Gastrocnemius medialis (tissue), 4 donors: Measurements from ENCODE around the gene NID1. TPM values are rescaled to one million over a fixed set of nuclear protein-coding genes. Genes with fewer than 3 reads are reported as not detected.

Experiments used
- ATAC-seq, 2 donors: fragments of 150-250 bp; one replicate each; pipeline ENCODE4 v1.9.1; 2016
- DNase-seq, 2 donors: peaks; one replicate each; pipeline ENCODE4 v3.0.0-alpha.2; 2019
- H3K27ac ChIP-seq, 4 donors: fragments of 200-600 bp; sonication (generic); 1 replicate in 1 of 4; 2 replicates in 3 of 4; pipeline ENCODE4 v1.5.1; 2016 to 2018; ENCODE audit warnings: mild to moderate bottlenecking in 2 of 4, moderate library complexity in 1 of 4
- H3K27me3 ChIP-seq, 3 donors: fragments of 200-600 bp; sonication (generic) in 2 of 3; 1 replicate in 1 of 3; 2 replicates in 2 of 3; pipeline versions ENCODE4 v1.5.1 to v1.6.0; 2016 to 2019; ENCODE audit warnings: mild to moderate bottlenecking in 1 of 3, moderate library complexity in 1 of 3
- H3K36me3 ChIP-seq, 2 donors: fragments of 200-600 bp; sonication (generic) in 1 of 2; one replicate each; pipeline ENCODE4 v1.5.1; 2017 to 2018
- H3K4me1 ChIP-seq, 2 donors: fragments of 200-600 bp; sonication (generic) in 1 of 2; one replicate each; pipeline ENCODE4 v1.5.1; 2016 to 2017; ENCODE audit warnings: mild to moderate bottlenecking in 2 of 2
- H3K4me3 ChIP-seq, 4 donors: fragments of 200-600 bp; sonication (generic) in 3 of 4; 1 replicate in 1 of 4; 2 replicates in 3 of 4; pipeline ENCODE4 v1.5.1; 2016 to 2019; ENCODE audit warnings: mild to moderate bottlenecking in 2 of 4
- H3K9me3 ChIP-seq, 3 donors: fragments of 200-600 bp; sonication (generic) in 2 of 3; 1 replicate in 1 of 3; 2 replicates in 2 of 3; pipeline ENCODE4 v1.5.1; 2016 to 2019
- POLR2A ChIP-seq, 2 donors: fragments of 450-650 bp; IDR thresholded peaks; one replicate each; pipeline ENCODE4 v1.6.1; 2017; ENCODE audit warnings: antibody characterized with exemption in 2 of 2, mild to moderate bottlenecking in 2 of 2, moderate library complexity in 2 of 2
- in situ Hi-C, 4 donors: fragments of 200-750 bp; cut with MboI; loops; one replicate each; pipeline versions ENCODE4 v1.15.0 to v1.8.0; 2017; ENCODE audit warnings: low sequenced_read_pairs in 4 of 4
- intact Hi-C: fragments of 100-400 bp; cut with DNase I; formaldehyde crosslinking; loops from one replicate; pipeline ENCODE4 v1.15.1; 2023; ENCODE audit warnings: low total_unique reads
- total RNA-seq, 4 donors: library from RNA; depleted of rRNA; stranded (reverse); fragments of >200 nt; gene quantifications; one replicate each; pipeline versions ENCODE4 v1.1.0 to v1.2.3, GENCODE V29; 2016
- TF ChIP-seq, protein P1 (sequence below), 5 experiments: fragments of 450-650 bp in 3 of 5; fragments of 200-600 bp in 2 of 5; sonication (generic) in 2 of 5; IDR thresholded peaks in 4 of 5; conservative IDR thresholded peaks in 1 of 5; 1 replicate in 4 of 5; 2 replicates in 1 of 5; pipeline ENCODE4 v1.5.1; 2016 to 2019; ENCODE audit warnings: antibody characterized with exemption in 5 of 5, mild to moderate bottlenecking in 3 of 5, moderate library complexity in 3 of 5

The NID1 gene
- total RNA-seq, 4 donors from 2014 or later: 33.7 to 79.0 (median 51.7) TPM

- no peak for DNase-seq
- H3K27ac ChIP-seq: no peak overlapping the region
- no peak for ATAC-seq
- H3K27me3 ChIP-seq: no peaks in the 10 kb centered on the region
- TF ChIP-seq, protein P1, sequence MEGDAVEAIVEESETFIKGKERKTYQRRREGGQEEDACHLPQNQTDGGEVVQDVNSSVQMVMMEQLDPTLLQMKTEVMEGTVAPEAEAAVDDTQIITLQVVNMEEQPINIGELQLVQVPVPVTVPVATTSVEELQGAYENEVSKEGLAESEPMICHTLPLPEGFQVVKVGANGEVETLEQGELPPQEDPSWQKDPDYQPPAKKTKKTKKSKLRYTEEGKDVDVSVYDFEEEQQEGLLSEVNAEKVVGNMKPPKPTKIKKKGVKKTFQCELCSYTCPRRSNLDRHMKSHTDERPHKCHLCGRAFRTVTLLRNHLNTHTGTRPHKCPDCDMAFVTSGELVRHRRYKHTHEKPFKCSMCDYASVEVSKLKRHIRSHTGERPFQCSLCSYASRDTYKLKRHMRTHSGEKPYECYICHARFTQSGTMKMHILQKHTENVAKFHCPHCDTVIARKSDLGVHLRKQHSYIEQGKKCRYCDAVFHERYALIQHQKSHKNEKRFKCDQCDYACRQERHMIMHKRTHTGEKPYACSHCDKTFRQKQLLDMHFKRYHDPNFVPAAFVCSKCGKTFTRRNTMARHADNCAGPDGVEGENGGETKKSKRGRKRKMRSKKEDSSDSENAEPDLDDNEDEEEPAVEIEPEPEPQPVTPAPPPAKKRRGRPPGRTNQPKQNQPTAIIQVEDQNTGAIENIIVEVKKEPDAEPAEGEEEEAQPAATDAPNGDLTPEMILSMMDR (IDR thresholded peaks at IDR 0.05 in 4 of 5, conservative IDR thresholded peaks at IDR 0.05 in 1 of 5): no peak
- TF ChIP-seq POLR2A (IDR thresholded peaks at IDR 0.05): no peak
- no peak overlapping the region for H3K4me3 ChIP-seq
- no peaks in the 10 kb centered on the region for H3K4me1 ChIP-seq
- H3K9me3 ChIP-seq: no peaks in the 10 kb centered on the region
- intact Hi-C loops: no loop called here
- in situ Hi-C loops: no loop called here
- H3K36me3 ChIP-seq: no peaks in the 10 kb centered on the region
These were observed 127.8 kb downstream of the NID1 start for GRCh38 chr1:235937123-235937522.

DNA sequence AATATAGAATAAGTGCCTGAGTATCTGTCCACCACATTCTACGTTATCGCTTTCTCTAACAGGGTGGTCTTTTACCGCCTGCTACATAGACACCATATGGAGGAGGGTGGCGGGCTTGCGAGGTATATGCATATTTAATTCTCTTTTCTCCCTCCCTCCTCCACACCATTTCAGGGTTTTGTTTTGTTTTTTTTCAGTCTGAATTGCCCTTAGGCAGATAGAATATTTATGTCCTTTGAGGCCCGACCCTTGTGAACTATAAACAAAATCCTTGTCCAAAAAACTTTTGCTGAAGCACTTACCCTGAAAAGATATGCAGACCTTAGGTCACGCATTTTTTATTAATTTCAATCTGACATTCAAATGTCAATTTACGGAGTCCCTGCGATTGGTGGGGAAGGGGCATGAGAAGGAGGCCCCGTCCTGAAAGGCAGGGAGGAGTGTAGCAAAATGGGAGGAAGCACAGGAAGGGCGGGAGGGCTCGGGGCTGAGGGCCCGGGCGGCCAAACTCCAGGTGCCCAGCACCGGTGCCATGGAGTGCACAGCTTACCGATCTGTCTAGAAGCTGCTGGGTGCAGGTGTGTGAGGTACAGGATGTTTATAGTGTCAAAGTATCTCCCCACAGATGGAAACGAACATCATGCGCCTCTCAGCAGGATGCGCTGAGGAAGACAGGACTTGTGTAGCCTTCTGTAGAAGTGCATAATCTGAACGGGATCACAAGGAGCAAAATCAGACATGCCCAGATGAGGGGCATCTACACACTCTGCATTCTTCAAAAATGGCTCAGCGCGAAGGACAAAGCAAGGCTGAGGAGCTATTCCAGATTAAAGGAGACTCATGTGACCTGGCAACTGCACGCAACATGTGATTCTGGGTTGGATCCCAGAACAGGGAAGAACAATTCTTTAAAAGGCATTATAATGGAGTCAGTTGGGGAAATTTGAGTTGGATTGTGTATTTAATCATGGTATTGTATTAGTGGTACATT, 129.4 kb downstream of the NID1 start:
- Histone ChIP-seq H3K4me1 (no peaks in the 10 kb centered on the region), H3K36me3 (no peaks in the 10 kb centered on the region), H3K27ac (no peak overlapping the region), H3K9me3 (no peaks in the 10 kb centered on the region), H3K27me3 (no peaks in the 10 kb centered on the region), H3K4me3 (no peak overlapping the region)
- TF ChIP-seq, protein P1 (IDR thresholded peaks at IDR 0.05 in 4 of 5, conservative IDR thresholded peaks at IDR 0.05 in 1 of 5): no peak
- no peak for TF ChIP-seq POLR2A (IDR thresholded peaks at IDR 0.05)
- DNase-seq: no peak
- in situ Hi-C loops (no loop called here), intact Hi-C loops (no loop called here)
- ATAC-seq: no peak

DNA sequence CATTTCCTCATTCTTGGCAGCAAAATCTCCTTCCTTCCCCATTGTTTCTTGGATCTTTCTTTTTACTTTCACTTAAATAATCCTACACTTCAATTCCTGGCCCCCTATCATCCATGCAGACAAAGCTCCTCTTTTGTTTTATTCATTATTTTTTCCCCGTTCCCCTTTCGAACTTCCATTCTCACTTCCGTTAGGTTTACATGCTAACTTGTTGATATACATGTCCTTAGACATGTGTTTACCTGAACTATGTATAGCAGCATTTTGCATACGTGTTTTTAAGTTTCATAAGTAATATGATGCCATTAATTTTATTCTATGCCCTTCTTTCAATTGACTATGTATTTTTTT, 131.1 kb downstream of the NID1 start:
- Histone ChIP-seq H3K27ac (no peak overlapping the region), H3K4me1 (no peaks in the 10 kb centered on the region), H3K9me3 (no peaks in the 10 kb centered on the region), H3K27me3 (no peaks in the 10 kb centered on the region), H3K4me3 (no peak overlapping the region), H3K36me3 (no peaks in the 10 kb centered on the region)
- intact Hi-C loops (no loop called here), in situ Hi-C loops (no loop called here)
- ATAC-seq: no peak
- TF ChIP-seq, protein P1 (IDR thresholded peaks at IDR 0.05 in 4 of 5, conservative IDR thresholded peaks at IDR 0.05 in 1 of 5): no peak
- no peak for TF ChIP-seq POLR2A (IDR thresholded peaks at IDR 0.05)
- no peak for DNase-seq

- TF ChIP-seq POLR2A (IDR thresholded peaks at IDR 0.05): no peak
- TF ChIP-seq, protein P1 (IDR thresholded peaks at IDR 0.05 in 4 of 5, conservative IDR thresholded peaks at IDR 0.05 in 1 of 5): no peak
- H3K27me3 ChIP-seq: no peaks in the 10 kb centered on the region
- no peaks in the 10 kb centered on the region for H3K9me3 ChIP-seq
- in situ Hi-C loops (no loop called here), intact Hi-C loops (no loop called here)
- H3K36me3 ChIP-seq: no peaks in the 10 kb centered on the region
- H3K4me3 ChIP-seq: no peak overlapping the region
- DNase-seq (no peak), ATAC-seq (no peak)
- no peaks in the 10 kb centered on the region for H3K4me1 ChIP-seq
- H3K27ac ChIP-seq: no peak overlapping the region
These were observed 131.7 kb downstream of the NID1 start for GRCh38 chr1:235933017-235933765.
